ENCODE measurements around the gene GNB3.

Gene GNB3

DNA sequence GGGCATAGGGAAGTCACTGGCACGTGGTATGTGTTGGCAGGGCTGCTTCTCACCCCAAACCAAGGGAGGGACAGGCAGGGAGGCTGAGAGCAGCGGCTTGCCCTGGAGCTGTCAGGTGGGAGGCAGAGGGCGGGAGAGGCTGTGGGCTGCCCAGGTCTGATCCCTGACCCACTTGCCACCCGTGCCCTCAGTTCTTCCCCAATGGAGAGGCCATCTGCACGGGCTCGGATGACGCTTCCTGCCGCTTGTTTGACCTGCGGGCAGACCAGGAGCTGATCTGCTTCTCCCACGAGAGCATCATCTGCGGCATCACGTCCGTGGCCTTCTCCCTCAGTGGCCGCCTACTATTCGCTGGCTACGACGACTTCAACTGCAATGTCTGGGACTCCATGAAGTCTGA is 4.7 kb downstream of the GNB3 start:
- TF ChIP-seq, protein P1, sequence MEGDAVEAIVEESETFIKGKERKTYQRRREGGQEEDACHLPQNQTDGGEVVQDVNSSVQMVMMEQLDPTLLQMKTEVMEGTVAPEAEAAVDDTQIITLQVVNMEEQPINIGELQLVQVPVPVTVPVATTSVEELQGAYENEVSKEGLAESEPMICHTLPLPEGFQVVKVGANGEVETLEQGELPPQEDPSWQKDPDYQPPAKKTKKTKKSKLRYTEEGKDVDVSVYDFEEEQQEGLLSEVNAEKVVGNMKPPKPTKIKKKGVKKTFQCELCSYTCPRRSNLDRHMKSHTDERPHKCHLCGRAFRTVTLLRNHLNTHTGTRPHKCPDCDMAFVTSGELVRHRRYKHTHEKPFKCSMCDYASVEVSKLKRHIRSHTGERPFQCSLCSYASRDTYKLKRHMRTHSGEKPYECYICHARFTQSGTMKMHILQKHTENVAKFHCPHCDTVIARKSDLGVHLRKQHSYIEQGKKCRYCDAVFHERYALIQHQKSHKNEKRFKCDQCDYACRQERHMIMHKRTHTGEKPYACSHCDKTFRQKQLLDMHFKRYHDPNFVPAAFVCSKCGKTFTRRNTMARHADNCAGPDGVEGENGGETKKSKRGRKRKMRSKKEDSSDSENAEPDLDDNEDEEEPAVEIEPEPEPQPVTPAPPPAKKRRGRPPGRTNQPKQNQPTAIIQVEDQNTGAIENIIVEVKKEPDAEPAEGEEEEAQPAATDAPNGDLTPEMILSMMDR (conservative IDR thresholded peaks at IDR 0.05; ENCODE audit: low read depth, low read length) = no peak
- no peak for DNase-seq (ENCODE audit: low read depth)
- no peak overlapping the region for H3K4me3 ChIP-seq (ENCODE audit: low read length)

DNA sequence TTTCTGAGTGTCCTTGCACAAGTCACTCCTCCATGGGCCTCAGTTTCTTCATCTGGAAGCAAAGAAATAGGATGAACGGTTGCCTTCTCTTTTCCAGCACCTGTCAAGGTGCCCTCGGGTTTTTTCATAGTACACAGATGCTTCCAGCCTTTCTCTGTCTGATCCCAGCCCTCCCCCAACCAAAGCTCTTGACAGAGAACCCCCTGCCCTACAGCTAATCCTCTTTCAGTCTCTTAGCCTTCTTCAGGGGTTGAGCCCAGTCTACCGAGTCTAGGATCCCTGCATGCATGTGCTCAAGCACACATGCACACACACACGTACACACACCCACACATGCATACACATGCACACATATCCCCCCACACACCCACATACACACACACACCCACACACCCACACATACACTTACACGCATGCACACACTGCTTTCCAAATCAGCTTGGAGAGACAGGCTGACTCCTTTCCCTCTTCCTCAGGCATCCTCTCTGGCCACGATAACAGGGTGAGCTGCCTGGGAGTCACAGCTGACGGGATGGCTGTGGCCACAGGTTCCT is 5.7 kb downstream of the GNB3 start:
- DNase-seq (ENCODE audit: low read depth) = no peak
- no peak overlapping the region for H3K4me3 ChIP-seq (ENCODE audit: low read length)
- TF ChIP-seq, protein P1 (conservative IDR thresholded peaks at IDR 0.05; ENCODE audit: low read depth, low read length) = no peak

DNA sequence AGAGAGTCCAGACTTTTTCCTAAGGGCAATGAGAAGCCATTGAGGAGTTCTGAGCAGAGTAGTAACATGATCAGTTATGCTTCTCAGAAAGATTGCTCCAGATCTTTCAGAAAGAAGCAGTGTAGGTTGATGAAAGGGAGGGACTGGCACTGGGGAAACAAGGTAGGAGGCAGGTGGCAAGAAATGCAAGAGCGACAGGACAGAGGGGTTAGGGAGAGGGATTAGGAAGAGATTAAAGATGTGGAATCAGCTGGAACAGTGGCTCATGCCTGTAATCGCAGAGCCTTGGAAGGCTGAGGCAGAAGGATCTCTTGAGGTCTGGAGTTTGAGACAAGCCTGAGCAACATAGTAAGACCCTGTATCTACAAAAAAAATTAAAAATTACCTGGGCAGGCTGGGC is 7.0 kb downstream of the GNB3 start:
- no peak for DNase-seq (ENCODE audit: low read depth)
- no peak overlapping the region for H3K4me3 ChIP-seq (ENCODE audit: low read length)
- TF ChIP-seq, protein P1 (conservative IDR thresholded peaks at IDR 0.05; ENCODE audit: low read depth, low read length) = no peak

DNA sequence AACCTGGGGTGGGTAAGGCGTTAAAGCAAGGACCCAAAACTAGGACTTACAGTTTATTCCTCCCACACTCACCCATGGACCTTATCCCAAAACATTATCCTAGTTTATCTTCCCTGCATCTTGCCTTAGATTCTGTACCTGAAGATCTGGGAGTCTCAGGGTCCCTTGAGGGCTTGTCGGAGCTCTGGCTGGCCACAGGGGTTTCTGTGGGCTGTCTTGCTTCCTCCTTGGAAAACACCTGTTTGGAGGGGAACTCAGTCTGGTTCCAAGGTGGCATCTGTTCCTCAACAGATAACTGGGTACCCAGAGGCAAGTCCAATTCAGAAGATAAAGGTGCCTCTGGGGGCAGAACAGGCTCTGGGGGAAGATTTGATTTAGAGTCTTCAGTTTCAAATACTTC is 8.7 kb downstream of the GNB3 start:
- TF ChIP-seq, protein P1 (conservative IDR thresholded peaks at IDR 0.05; ENCODE audit: low read depth, low read length) = no peak
- H3K4me3 ChIP-seq (ENCODE audit: low read length) = no peak overlapping the region

DNA sequence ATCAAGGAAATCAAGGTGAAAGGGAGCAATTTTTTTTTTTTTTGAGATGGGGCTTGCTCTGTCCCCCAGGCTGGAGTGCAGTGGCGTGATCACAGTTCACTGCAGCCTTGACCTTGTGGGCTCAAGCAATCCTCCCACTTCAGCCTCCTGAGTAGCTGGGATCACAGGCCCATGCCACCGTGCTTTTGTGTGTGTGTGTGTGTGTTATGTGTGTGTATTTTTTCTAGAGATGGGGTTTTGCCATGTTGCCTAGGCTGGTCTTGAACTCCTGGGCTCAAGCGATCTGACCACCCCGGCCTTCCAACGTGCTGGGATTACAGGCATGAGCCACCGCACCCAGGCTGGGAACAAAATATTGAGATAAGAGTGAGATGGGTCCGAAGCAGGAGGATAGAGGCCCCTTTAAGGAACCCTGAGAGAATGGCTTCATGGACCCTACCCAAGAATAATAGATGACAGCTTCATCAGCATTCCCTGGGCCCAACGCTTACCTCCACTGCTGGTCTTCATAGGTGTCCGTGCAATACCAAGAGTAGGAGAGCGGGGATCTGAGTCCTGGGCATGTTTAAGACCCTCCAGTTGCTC is 9.3 kb downstream of the GNB3 start:
- TF ChIP-seq, protein P1 (conservative IDR thresholded peaks at IDR 0.05; ENCODE audit: low read depth, low read length) = no peak
- H3K4me3 ChIP-seq (ENCODE audit: low read length) = peak overlapping the region; percentile 94
- DNase-seq (ENCODE audit: low read depth) = no peak

More for the DNA sequence above, 8.7 kb downstream of the GNB3 start:
- DNase-seq (ENCODE audit: low read depth) = no peak

DNA sequence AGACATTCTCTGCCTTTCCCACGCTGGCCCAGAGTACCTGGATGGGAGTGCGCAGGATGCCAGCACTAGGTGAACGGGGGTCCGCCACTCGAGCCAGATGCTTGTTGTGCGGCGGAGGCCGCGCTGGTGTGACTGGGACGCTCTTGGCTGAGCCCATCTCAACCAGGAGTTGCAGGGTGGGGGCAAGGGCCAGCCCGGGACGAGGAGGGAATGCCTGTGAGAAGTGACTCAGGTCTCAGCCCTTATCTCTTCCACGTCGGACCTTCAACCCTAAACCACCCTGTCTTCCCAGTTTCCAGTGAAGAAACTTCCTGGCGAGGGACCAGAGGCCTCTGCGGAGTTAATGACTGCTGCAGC is 10.0 kb downstream of the GNB3 start:
- no peak for DNase-seq (ENCODE audit: low read depth)
- TF ChIP-seq, protein P1 (conservative IDR thresholded peaks at IDR 0.05; ENCODE audit: low read depth, low read length) = no peak

DNA sequence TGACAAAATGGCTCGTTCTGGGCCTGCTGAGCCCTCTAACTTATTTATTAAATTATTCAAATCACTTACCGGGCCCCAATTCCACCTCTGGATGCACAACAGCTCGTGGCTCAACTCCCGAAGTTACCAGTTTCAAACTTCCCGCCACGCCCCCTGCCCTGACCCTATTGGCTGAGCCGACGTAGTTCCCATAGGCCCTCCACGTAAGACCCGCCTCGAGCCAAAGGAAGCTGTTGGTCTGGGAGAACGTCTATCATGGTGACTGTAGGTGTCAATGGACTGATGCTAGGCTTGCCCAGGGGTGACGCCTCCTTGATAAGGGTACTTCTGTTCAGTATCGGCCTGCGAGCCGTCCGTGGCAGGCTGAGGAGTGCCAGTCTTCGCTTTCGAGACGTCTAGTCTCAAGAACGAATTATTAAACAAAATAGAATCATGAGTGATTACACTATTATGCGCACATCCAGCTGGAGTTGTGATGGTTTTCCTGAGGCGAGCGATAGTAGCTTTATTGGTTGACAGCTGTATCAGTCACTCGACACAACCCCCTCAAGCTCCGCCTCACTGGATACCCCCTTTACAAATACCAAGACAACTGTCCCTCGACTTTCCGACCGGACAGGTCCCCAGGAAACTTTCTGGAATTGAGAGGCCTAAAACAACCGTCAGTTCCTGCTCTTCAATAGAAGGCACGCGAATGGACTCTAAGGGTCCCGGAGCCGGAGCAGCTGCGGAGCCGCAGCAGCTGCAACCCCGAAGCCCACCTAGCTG is 10.6 kb downstream of the GNB3 start, which contains the start of gene CDCA3:
Gene CDCA3, minus strand, starts transcription at position 134 of the 768 bp plus-strand sequence. CDS start 334 bp downstream, outside the sequence.
- TF ChIP-seq, protein P1 (conservative IDR thresholded peaks at IDR 0.05; ENCODE audit: low read depth, low read length) = no peak
- peak; percentile 96 for DNase-seq (ENCODE audit: low read depth)
- H3K4me3 ChIP-seq (ENCODE audit: low read length) = peak within 1 kb of the TSS; percentile 94

More for the DNA sequence above, 10.0 kb downstream of the GNB3 start:
- H3K4me3 ChIP-seq (ENCODE audit: low read length) = peak overlapping the region; percentile 94

All from retinal pigment epithelial cell (primary cell).